ENCODE measurements around the gene TRIM37. TPM values are rescaled to one million over a fixed set of nuclear protein-coding genes. Genes with fewer than 3 reads are reported as not detected.
A peak's percentile ranks its signal among the peaks of the same experiment; 100 is the strongest.

Gene TRIM37, protein sequence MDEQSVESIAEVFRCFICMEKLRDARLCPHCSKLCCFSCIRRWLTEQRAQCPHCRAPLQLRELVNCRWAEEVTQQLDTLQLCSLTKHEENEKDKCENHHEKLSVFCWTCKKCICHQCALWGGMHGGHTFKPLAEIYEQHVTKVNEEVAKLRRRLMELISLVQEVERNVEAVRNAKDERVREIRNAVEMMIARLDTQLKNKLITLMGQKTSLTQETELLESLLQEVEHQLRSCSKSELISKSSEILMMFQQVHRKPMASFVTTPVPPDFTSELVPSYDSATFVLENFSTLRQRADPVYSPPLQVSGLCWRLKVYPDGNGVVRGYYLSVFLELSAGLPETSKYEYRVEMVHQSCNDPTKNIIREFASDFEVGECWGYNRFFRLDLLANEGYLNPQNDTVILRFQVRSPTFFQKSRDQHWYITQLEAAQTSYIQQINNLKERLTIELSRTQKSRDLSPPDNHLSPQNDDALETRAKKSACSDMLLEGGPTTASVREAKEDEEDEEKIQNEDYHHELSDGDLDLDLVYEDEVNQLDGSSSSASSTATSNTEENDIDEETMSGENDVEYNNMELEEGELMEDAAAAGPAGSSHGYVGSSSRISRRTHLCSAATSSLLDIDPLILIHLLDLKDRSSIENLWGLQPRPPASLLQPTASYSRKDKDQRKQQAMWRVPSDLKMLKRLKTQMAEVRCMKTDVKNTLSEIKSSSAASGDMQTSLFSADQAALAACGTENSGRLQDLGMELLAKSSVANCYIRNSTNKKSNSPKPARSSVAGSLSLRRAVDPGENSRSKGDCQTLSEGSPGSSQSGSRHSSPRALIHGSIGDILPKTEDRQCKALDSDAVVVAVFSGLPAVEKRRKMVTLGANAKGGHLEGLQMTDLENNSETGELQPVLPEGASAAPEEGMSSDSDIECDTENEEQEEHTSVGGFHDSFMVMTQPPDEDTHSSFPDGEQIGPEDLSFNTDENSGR
- total RNA-seq (ENCODE audit: low replicate concordance), result 68.4 and 86.4 TPM in 2 replicates

DNA sequence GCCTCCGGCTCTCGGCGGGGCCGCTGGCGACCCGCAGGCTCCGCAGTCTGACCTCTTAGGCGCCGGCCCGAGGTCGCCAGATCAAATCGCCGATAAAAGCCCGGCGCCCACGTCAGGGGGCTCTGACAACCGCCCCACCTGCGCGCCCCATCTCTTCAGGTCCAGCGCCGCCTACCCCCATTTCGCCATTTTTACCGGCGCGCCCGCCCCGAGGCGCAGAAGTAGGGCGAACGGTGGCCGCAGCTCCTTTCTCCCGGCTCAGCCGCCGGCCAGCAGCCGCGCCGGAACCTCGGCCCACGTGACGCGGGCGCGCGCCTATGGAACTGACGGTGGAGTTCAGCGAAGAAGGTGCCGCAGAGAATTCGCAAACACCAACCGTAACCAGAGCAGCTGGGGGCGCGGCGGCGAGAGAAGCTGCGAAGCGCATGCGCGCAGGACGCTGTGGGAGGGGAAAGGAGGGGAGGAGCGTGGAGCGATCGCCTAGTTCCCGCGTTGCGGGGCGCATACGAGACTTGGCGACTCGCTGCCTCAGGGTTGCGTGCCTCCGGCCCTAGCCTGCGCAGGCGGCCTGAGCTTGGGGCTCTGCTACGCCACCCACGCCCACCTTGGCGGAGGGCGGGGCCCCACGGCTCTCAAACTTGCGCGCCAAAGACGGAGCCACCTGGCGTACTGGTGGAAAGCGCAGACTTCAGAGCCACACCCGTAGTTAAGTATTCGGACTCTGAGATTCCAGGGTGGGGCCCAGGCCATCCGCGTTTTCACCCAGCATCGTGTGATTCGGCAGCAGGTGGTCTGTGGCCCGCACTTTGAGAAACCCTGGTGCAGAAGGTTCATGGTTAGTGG lies at the start of gene TRIM37:
Gene TRIM37 (minus strand): TSS at position 418 of the 843 bp plus-strand sequence. CDS start 419 bp downstream, outside the sequence.
- Histone ChIP-seq H2AFZ (replicated peaks) (peak within 1 kb of the TSS; percentile 46), H3K79me2 (ENCODE audit: low read depth) (peaks cover 51% of the 10 kb centered on the region)
- H3K4me3 Mint-ChIP-seq, result peak within 1 kb of the TSS; percentile 99

GRCh38 chr17:59155439-59156177 lies 48.9 kb upstream of the TRIM37 start, which contains the start of gene PRR11:
Gene PRR11 (plus strand): TSS chr17:59155746. CDS start chr17:59169753, 14,007 bp downstream.
- Histone ChIP-seq H3K27ac (peak within 1 kb of the TSS; percentile 98), H3K4me2 (peak within 1 kb of the TSS; percentile 98), H3K9ac (peak within 1 kb of the TSS; percentile 85), H3F3A (ENCODE audit: low read depth) (peaks cover 15% of the 10 kb centered on the region), H3K4me1 (peaks cover 44% of the 10 kb centered on the region), H3K27me3 (no peaks in the 10 kb centered on the region), H4K20me1 (ENCODE audit: low read depth) (peaks cover 25% of the 10 kb centered on the region), H3K79me2 (ENCODE audit: low read depth) (peaks cover 92% of the 10 kb centered on the region), H3K4me3 (peak within 1 kb of the TSS; percentile 71), H2AFZ (replicated peaks) (peak within 1 kb of the TSS; percentile 79), H3K36me3 (no peaks in the 10 kb centered on the region), H3K9me3 (ENCODE audit: low read depth) (no peaks in the 10 kb centered on the region)
- Mint-ChIP-seq H3K4me1 (peaks cover 40% of the 10 kb centered on the region), H3K27me3 (ENCODE audit: insufficient read depth, low read depth) (peaks cover 3% of the 10 kb centered on the region), H3K4me3 (no peak within 1 kb of the TSS), H3K27ac (no peak within 1 kb of the TSS), H3K9me3 (no peaks in the 10 kb centered on the region), H3K36me3 (peaks cover 8% of the 10 kb centered on the region)
- TF ChIP-seq EZH2phosphoT487 (IDR thresholded peaks at IDR 0.05), result no peak
- TF ChIP-seq, protein P1, sequence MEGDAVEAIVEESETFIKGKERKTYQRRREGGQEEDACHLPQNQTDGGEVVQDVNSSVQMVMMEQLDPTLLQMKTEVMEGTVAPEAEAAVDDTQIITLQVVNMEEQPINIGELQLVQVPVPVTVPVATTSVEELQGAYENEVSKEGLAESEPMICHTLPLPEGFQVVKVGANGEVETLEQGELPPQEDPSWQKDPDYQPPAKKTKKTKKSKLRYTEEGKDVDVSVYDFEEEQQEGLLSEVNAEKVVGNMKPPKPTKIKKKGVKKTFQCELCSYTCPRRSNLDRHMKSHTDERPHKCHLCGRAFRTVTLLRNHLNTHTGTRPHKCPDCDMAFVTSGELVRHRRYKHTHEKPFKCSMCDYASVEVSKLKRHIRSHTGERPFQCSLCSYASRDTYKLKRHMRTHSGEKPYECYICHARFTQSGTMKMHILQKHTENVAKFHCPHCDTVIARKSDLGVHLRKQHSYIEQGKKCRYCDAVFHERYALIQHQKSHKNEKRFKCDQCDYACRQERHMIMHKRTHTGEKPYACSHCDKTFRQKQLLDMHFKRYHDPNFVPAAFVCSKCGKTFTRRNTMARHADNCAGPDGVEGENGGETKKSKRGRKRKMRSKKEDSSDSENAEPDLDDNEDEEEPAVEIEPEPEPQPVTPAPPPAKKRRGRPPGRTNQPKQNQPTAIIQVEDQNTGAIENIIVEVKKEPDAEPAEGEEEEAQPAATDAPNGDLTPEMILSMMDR (IDR thresholded peaks at IDR 0.05), result no peak
- TF ChIP-seq EZH2 (IDR thresholded peaks at IDR 0.05), result no peak
- DNase-seq (ENCODE audit: low spot score), result peak; percentile 99

More for the DNA sequence above, at the start of gene TRIM37:
- H3K27me3 ChIP-seq, result no peaks in the 10 kb centered on the region
- peak within 1 kb of the TSS; percentile 98 for H3K4me2 ChIP-seq
- peaks cover 19% of the 10 kb centered on the region for H3K4me1 Mint-ChIP-seq
- no peaks in the 10 kb centered on the region for H3K9me3 ChIP-seq (ENCODE audit: low read depth)
- peak within 1 kb of the TSS; percentile 81 for H3K27ac ChIP-seq
- peak within 1 kb of the TSS; percentile 44 for H3K9ac ChIP-seq
- peaks cover 40% of the 10 kb centered on the region for H3F3A ChIP-seq (ENCODE audit: low read depth)
- TF ChIP-seq, protein P1 (IDR thresholded peaks at IDR 0.05), result peak; percentile 2
- no peak for TF ChIP-seq EZH2phosphoT487 (IDR thresholded peaks at IDR 0.05)
- H3K4me3 ChIP-seq, result peak within 1 kb of the TSS; percentile 77
- H3K27ac Mint-ChIP-seq, result peak within 1 kb of the TSS; percentile 55
- H3K36me3 ChIP-seq, result peaks cover 13% of the 10 kb centered on the region
- no peaks in the 10 kb centered on the region for H3K9me3 Mint-ChIP-seq
- peaks cover 18% of the 10 kb centered on the region for H4K20me1 ChIP-seq (ENCODE audit: low read depth)
- peak; percentile 99 for DNase-seq (ENCODE audit: low spot score)
- peaks cover 5% of the 10 kb centered on the region for H3K27me3 Mint-ChIP-seq (ENCODE audit: insufficient read depth, low read depth)
- peaks cover 15% of the 10 kb centered on the region for H3K36me3 Mint-ChIP-seq
- H3K4me1 ChIP-seq, result peaks cover 14% of the 10 kb centered on the region
